Activated T-helper 1 cell treated with anti-CD3 and anti-CD28 coated beads, Interleukin-2, amount 50 U/mL, for 16 hours (primary cell): ENCODE data around the gene NR2F1-AS1.

Source experiments
- DNase-seq, 2 donors: peaks; one replicate each; pipeline ENCODE4 v3.0.0-alpha.2; 2020; ENCODE audit warnings: low read depth in 1 of 2, low spot score in 1 of 2

The NR2F1-AS1 gene

DNA sequence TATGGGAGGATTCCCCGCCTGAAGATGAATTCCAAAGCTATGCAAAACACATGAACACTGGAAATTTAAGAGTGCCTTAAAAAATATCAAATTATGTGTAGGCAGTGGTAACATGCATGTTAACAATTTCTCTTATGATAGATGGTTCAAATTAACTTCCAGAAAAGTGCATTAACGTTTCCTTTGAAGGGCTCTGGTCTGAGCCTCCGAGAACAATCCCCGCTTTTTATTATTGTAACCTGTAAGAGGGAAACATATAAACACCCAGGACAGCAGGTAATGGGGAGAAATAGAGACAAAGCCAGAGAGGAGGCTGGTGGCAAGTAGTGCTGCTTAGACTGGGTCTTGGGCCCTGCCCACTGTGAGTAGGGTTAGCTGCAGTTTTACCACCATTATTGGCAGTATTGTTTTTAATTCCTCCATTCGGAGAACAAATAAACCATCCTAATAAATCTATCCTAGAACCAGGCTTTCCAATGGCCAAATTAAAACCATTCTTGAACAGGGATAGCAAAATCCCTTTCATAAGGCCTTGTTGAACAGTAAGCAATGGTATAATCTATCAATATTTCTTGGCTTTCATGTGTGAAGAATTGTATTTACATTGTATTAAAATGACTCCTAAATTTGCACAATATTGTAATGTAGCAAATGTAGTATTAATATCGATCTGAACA, 8.3 kb upstream of the NR2F1-AS1 start:
- no peak for DNase-seq

DNA sequence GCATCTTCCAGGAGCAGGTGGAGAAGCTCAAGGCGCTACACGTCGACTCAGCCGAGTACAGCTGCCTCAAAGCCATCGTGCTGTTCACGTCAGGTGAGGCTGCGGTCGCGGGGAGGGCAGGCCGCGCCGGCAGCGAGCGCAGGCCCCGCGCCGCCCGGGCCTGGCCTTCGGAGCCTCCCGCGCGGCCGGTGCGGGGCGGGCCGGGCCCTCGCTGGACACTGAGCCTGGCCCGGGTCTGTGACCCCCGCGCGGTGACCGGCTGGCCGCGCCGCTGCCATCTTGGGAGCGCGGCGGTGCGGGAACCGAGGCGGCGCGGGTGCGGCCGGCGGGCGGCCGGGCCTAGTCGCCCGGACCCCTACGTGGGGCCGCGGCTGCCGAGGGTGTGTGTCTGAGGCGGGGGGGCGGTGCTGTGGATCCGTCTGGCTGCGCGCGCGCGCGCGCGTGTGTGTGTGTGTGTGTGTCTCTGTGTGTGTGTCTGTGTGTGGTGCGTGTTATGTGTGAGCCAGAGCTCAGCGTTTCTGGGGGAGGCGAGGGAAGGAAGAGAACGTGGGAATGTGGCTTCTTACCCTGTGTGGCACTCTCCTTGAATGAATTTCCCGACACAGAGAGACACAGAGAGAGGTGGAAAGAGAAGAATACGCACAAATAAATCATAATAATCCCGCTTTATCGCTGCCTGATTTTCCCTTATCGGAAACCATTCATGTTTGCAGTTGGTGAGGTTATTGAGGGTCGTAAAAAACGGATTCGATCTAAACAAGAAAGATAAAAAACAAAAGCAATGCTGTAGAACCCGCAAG, 7.5 kb upstream of the NR2F1-AS1 start:
- no peak for DNase-seq

DNA sequence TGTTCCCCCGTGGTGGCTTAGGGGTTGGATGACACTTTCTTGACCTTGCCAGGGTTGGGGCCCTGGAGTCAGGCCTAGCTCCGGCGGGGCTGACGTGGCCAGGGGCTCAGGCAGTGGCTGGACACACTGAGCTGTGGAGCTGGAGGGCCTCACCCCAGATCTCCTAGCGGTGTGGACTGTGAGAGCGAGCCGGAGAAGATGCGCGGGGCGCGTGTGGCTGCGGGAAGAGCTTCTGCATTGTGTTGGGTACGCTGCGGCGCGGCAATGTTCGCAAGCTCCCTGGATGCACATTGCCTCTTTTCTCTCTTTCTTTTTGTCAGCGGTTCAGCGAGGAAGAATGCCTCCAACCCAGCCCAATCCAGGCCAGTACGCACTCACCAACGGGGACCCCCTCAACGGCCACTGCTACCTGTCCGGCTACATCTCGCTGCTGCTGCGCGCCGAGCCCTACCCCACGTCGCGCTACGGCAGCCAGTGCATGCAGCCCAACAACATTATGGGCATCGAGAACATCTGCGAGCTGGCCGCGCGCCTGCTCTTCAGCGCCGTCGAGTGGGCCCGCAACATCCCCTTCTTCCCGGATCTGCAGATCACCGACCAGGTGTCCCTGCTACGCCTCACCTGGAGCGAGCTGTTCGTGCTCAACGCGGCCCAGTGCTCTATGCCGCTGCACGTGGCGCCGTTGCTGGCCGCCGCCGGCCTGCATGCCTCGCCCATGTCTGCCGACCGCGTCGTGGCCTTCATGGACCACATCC, 6.8 kb upstream of the NR2F1-AS1 start:
- no peak for DNase-seq

- DNase-seq, result no peak
Observed at GRCh38 chr5:93586736-93587596, 5.9 kb upstream of the NR2F1-AS1 start.

DNA sequence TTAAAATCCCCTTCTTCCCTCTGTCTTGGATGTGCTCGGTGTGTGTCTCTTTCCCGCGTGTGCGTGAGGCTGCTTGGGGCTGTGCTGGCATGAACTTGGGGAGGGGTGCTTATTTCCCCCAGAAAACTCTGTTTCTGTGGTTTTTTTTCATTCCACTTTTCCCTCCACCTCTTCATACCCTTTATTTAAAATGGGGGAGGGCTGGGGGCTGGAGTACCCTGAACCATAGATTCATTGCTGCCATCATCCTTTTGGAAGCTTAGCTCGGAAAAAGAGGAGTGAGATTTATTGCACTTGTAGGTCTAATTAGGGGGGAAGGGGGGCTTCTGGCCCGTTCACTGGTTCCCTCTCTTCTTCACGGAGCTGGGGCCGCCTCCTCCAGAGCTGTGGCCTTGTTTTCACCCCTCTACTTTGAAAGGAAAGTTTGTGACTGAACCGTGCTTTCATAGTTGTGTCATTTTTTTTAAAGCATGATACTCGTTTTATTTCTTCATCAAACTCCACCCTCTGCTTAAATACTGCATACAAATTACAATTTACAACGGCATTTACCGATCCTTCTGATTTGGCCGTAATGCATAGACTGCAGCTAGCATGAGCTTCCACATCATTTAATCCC, 4.9 kb upstream of the NR2F1-AS1 start:
- DNase-seq, result no peak

DNA sequence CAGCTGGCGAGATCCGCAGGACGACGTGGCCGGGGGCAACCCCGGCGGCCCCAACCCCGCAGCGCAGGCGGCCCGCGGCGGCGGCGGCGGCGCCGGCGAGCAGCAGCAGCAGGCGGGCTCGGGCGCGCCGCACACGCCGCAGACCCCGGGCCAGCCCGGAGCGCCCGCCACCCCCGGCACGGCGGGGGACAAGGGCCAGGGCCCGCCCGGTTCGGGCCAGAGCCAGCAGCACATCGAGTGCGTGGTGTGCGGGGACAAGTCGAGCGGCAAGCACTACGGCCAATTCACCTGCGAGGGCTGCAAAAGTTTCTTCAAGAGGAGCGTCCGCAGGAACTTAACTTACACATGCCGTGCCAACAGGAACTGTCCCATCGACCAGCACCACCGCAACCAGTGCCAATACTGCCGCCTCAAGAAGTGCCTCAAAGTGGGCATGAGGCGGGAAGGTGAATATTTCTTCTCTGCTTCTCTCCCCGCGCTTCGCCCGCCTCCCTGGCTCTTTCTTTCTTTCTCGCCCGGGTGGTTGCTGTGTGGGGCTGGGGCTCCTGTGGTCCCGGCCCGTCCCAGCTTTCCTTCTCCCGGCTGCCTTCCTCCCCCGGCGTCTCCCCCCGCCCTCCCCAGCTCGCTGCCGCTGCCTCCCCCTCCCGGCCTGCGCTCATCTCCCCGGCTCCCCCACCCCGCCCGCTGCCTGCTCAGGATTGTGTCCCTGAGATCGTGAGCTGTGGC, 4.2 kb upstream of the NR2F1-AS1 start:
- DNase-seq, result no peak

GRCh38 chr5:93584596-93585040, 3.6 kb upstream of the NR2F1-AS1 start:
- DNase-seq, result no peak

DNA sequence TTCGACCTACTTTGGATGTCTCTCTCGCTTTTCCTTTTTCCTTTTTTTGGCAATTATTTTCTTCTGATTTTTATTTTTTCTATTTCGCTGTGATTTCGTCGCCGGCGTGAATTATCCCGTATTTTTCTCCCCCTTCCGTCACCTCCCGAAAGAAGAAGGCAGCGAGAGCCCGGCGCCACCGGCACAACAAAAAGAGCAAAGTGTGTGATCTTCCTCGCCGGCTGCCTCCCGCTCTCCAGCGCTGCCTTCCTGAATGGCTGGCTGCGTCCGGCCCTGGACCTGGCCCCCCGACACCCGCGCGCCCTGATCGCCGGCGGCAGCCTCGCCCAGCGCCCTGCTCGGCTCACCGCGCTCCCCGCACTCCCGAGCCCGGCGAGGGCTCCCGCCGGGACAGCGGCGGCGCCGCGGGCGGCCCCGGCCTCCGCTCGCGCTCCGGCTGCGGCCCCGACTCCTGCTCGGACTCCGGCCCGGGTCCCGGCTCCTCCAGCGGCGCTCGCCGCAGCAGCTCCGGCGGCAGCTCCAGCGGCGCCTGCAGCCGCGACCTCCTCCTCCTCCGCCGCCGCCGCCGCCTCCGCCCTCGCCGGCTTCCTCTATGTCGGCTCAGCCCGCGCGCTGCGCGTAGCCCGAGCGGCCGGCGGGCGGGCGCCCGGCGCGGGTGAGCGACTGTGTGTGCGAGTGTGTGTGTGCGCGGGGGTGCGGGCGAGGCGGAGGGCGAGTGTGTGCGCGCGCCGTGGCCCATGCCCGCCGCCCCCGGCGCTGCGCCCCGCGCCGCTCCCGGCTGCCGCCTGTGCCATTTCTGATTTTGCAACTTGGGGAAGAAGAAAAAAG, 3.0 kb upstream of the NR2F1-AS1 start:
- DNase-seq, result no peak

- no peak for DNase-seq
Observed at GRCh38 chr5:93583439-93583767, 2.4 kb upstream of the NR2F1-AS1 start.

GRCh38 chr5:93582677-93583438, 1.8 kb upstream of the NR2F1-AS1 start, which contains the start of gene NR2F1:
Gene NR2F1 (plus strand): TSS chr5:93583222. CDS start chr5:93585024, 1,802 bp downstream.
- no peak for DNase-seq

- no peak for DNase-seq
Observed at GRCh38 chr5:93582167-93582462, 1.1 kb upstream of the NR2F1-AS1 start.

- DNase-seq, result no peak
Observed at GRCh38 chr5:93580063-93580926, 724 bp downstream of the NR2F1-AS1 start.

DNA sequence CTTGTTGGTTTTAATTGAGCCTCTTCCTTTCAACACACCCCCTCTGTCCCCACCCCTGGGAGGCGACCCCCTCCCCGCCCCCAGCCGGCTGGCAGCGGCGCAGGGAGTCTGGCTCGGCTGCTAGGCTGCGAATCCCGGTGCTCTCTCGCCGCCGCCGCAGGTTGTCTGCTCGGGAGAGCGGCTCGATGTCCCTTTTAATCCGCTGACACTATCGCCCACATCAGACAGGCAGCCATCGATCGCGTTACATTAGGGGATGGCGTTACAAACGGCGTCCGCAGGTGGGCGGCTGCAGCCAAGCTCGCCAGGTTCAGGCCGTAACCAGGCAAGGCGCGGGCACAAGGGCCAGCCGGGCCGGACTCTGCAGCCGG, 1.3 kb downstream of the NR2F1-AS1 start:
- DNase-seq, result no peak

DNA sequence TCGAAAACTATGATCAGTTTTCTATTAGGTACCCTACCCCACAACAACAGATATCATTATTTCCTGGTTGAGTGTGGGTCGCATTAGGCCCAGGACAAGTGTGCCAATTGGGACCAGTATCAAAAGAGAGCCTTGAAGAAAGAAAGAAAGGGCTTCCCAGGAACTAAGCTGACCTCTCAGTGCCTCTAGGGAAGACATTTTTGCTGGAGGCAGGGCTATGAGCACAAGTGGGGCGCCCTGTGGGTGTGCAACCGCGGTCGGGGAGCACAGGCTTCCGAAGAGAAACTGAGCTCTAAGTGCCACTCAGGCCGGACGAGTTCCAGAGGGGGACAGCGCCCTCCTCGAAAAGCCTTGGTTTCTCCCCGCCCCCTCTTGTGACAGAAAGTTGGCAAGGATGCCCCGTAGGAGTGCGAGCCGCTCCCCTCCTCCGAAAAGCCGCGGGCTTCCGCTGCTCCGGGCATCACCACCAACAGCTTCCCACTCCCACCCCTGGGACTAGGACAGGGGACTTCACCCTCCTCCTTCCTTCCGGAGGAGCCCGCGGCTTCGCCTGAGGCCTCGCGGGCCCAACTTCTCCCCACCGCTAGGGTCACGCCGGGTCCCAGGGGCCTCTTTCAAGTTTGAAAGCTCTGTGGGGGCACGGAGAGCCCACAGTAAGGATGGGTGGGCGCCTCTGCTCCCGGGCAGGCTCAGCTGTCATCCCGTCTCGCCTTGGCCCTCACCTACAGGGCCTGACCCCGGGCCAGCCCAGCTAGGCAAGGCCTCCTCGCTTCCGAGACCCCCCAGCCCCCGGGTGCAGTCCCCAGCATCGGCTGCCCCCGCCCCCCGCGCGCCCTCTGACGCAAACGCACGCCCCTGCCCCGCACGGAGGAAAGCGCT, 2.0 kb downstream of the NR2F1-AS1 start:
- no peak for DNase-seq

DNA sequence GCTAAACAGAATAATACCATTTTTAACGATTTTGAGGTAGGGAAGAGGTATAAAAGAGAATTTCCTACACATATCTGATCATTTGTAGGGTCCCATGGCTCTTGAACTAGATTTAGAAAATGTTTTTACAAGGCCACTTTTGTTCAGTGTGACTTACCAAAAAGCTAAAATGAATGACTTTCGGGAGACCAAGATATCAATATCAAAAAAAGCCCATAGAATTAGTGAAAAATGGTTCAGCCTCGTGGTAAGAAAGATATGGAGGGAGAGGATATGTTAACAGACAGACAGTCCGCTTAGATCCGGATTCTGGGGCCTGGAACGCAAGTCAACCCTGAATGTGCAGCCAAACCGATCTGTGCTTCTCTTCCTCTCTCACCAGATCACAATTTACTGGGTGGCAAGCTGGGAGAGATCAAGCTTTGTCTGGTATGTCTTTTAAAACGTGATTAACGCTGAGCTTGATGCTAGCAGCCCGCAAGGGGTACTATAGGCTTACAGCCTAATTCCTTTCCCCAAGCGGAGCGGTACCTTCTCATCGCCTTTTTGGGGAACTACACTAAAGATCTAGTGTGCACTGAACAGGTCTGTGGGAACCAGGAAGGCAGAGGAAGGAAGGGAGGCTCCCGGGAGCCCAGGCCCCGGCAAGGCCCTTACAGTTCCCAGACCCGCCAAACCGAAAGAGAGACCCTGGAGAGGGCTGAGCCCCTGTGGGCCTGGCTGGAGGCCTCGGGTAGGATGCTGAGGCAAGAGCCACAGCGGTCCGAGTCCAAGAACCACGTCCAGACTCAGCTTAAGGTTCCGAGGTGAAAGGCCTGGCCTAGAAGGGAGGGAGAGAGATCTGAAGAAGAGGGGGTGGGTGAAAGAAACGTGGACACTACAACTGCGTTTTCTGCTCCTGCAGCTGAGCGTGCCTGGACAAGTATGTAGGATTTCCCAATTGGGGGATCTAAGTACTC, 2.9 kb downstream of the NR2F1-AS1 start:
- no peak for DNase-seq
